ENCODE results near the gene MYNN.

MYNN gene

GRCh38 chr3:169827712-169828111 is 54.5 kb downstream of the MYNN start:
- no peaks in the 10 kb centered on the region for H3K36me3 Mint-ChIP-seq
- no peak overlapping the region for H3K27ac Mint-ChIP-seq
- H3K27me3 Mint-ChIP-seq, result peaks cover 4% of the 10 kb centered on the region
- no peaks in the 10 kb centered on the region for H3K9me3 Mint-ChIP-seq
- CTCF ChIA-PET, result no interaction called here
- no peak overlapping the region for H3K4me3 Mint-ChIP-seq
- no peak for DNase-seq
- peaks cover 10% of the 10 kb centered on the region for H3K4me1 Mint-ChIP-seq

- H3K4me3 Mint-ChIP-seq, result no peak overlapping the region
- DNase-seq, result no peak
- peaks cover 9% of the 10 kb centered on the region for H3K27me3 Mint-ChIP-seq
- H3K36me3 Mint-ChIP-seq, result no peaks in the 10 kb centered on the region
- H3K4me1 Mint-ChIP-seq, result no peaks in the 10 kb centered on the region
- no peaks in the 10 kb centered on the region for H3K9me3 Mint-ChIP-seq
- H3K27ac Mint-ChIP-seq, result no peak overlapping the region
- CTCF ChIA-PET, result no interaction called here
These were observed 62.3 kb downstream of the MYNN start for GRCh38 chr3:169835533-169835932.

- no peak overlapping the region for H3K4me3 Mint-ChIP-seq
- DNase-seq, result no peak
- CTCF ChIA-PET, result no interaction called here
- no peaks in the 10 kb centered on the region for H3K36me3 Mint-ChIP-seq
- H3K4me1 Mint-ChIP-seq, result no peaks in the 10 kb centered on the region
- peaks cover 14% of the 10 kb centered on the region for H3K27me3 Mint-ChIP-seq
- H3K9me3 Mint-ChIP-seq, result no peaks in the 10 kb centered on the region
- no peak overlapping the region for H3K27ac Mint-ChIP-seq
These were observed 63.1 kb downstream of the MYNN start for GRCh38 chr3:169836078-169836941.

- no peak for DNase-seq
- CTCF ChIA-PET, result no interaction called here
- no peak overlapping the region for H3K27ac Mint-ChIP-seq
- no peaks in the 10 kb centered on the region for H3K4me1 Mint-ChIP-seq
- peaks cover 15% of the 10 kb centered on the region for H3K27me3 Mint-ChIP-seq
- H3K36me3 Mint-ChIP-seq, result no peaks in the 10 kb centered on the region
- no peaks in the 10 kb centered on the region for H3K9me3 Mint-ChIP-seq
- no peak overlapping the region for H3K4me3 Mint-ChIP-seq
These were observed 63.7 kb downstream of the MYNN start for GRCh38 chr3:169836942-169837275.

- H3K27ac Mint-ChIP-seq, result no peak overlapping the region
- no peaks in the 10 kb centered on the region for H3K4me1 Mint-ChIP-seq
- H3K9me3 Mint-ChIP-seq, result no peaks in the 10 kb centered on the region
- CTCF ChIA-PET, result no interaction called here
- no peak overlapping the region for H3K4me3 Mint-ChIP-seq
- no peaks in the 10 kb centered on the region for H3K36me3 Mint-ChIP-seq
- H3K27me3 Mint-ChIP-seq, result peaks cover 15% of the 10 kb centered on the region
- DNase-seq, result no peak
These were observed 65.4 kb downstream of the MYNN start for GRCh38 chr3:169838511-169839030.

All from activated naive CD4-positive, alpha-beta T cell treated with anti-CD3 and anti-CD28 coated beads, Interleukin-2, amount 10 ng/mL, durations not matched to agents 7 days and 5 days (primary cell).